Spleen (tissue), 11 donors: ENCODE measurements around the gene DDX27. TPM values are rescaled to one million over a fixed set of nuclear protein-coding genes. Genes with fewer than 3 reads are reported as not detected.

Source experiments
- DNase-seq: peaks from one replicate; pipeline ENCODE4 v3.0.0-alpha.2; 2020
- H3K27ac ChIP-seq, 8 donors: fragments of 200-600 bp; sonication (generic) in 7 of 8; 1 replicate in 4 of 8; 2 replicates in 4 of 8; pipeline versions ENCODE4 v1.5.0 to v1.8.0; 2016 to 2021; ENCODE audit warnings: inconsistent platforms in 4 of 8, mild to moderate bottlenecking in 4 of 8, moderate library complexity in 1 of 8
- H3K27me3 ChIP-seq, 7 donors: fragments of 200-600 bp; sonication (generic) in 6 of 7; replicated peaks in 1 of 7; 1 replicate in 4 of 7; 2 replicates in 3 of 7; pipeline versions ENCODE4 v1.5.0 to v1.8.0; 2016 to 2021; ENCODE audit warnings: inconsistent platforms in 3 of 7, mild to moderate bottlenecking in 1 of 7
- H3K36me3 ChIP-seq, 6 donors: fragments of 200-600 bp; sonication (generic) in 5 of 6; 1 replicate in 4 of 6; 2 replicates in 2 of 6; pipeline versions ENCODE4 v1.5.0 to v1.8.0; 2016 to 2021; ENCODE audit warnings: inconsistent platforms in 2 of 6
- H3K4me1 ChIP-seq, 6 donors: fragments of 200-600 bp; sonication (generic) in 5 of 6; 1 replicate in 3 of 6; 2 replicates in 3 of 6; pipeline versions ENCODE4 v1.5.0 to v1.8.0; 2016 to 2021; ENCODE audit warnings: inconsistent platforms in 3 of 6
- H3K4me3 ChIP-seq, 8 donors: fragments of 200-600 bp; sonication (generic) in 7 of 8; 1 replicate in 4 of 8; 2 replicates in 4 of 8; pipeline versions ENCODE4 v1.5.0 to v1.8.0; 2016 to 2021; ENCODE audit warnings: inconsistent platforms in 4 of 8, mild to moderate bottlenecking in 4 of 8, moderate library complexity in 2 of 8
- H3K9me3 ChIP-seq, 8 donors: fragments of 200-600 bp; sonication (generic) in 7 of 8; 1 replicate in 4 of 8; 2 replicates in 4 of 8; pipeline versions ENCODE4 v1.5.0 to v1.8.0; 2016 to 2021; ENCODE audit warnings: inconsistent platforms in 4 of 8
- CTCF ChIP-seq, 11 experiments: fragments of 200-600 bp in 7 of 11; fragments of 450-650 bp in 4 of 11; sonication (generic) in 4 of 11; IDR thresholded peaks in 8 of 11; conservative IDR thresholded peaks in 3 of 11; 1 replicate in 7 of 11; 2 replicates in 4 of 11; pipeline versions ENCODE4 v1.4.0 to v1.8.0; 2016 to 2021; ENCODE audit warnings: antibody characterized with exemption in 11 of 11, inconsistent platforms in 4 of 11, mild to moderate bottlenecking in 1 of 11
- POLR2A ChIP-seq, 3 donors: fragments of 450-650 bp; IDR thresholded peaks; one replicate each; pipeline ENCODE4 v1.5.1; 2017; ENCODE audit warnings: antibody characterized with exemption in 3 of 3, mild to moderate bottlenecking in 1 of 3
- POLR2AphosphoS5 ChIP-seq, 3 donors: sonication (generic); formaldehyde crosslinking; IDR thresholded peaks; one replicate each; pipeline ENCODE4 v1.5.1; 2017; ENCODE audit warnings: antibody characterized with exemption in 3 of 3
- WGBS, 5 donors: extraction: QIAGEN DNeasy Blood & Tissue Kit in 3 of 5; methylation state at CpG; one replicate each; pipeline versions ENCODE4 v1.1.5 to v1.1.7; 2013 to 2018; 5-methylcytosine and 5-hydroxymethylcytosine counted together
- intact Hi-C: fragments of 100-400 bp; cut with DNase I; formaldehyde crosslinking; loops from one replicate; pipeline ENCODE4 v1.15.0; 2023; ENCODE audit warnings: low total_unique reads
- polyA plus RNA-seq, 3 donors: library from polyadenylated mRNA; stranded (reverse); fragments of 200-250 nt; gene quantifications; one replicate each; pipeline ENCODE4 v1.2.1, GENCODE V29; 2013
- total RNA-seq, 7 donors: library from RNA; depleted of rRNA in 3 of 7; stranded (reverse); fragments of >200 nt in 3 of 7; fragmentation: NEBNext Ultra II Directional in 4 of 7; extraction: Animal tissue kit (Norgen Biotek cat#: 25700) in 4 of 7; gene quantifications; one replicate each; pipeline versions ENCODE4 v1.1.0 to v1.2.1, GENCODE V29; 2016 to 2021
- donor health status: healthy with polysubstance abuse.
- donor health status: DM: no; HTN: no; CAD: no; lungs with moderate emphysema.
- donor health status: DM: no; HTN: no; CAD: no.
- donor health status: Bipolar disorder and iron deficiency.
- donor health status: healthy.
- donor health status: DM: no; HTN: no; CAD: no.
- donor health status: DM: yes; HTN: yes; CAD: no.

The DDX27 gene
- total and polyA plus RNA-seq, 10 donors: 30.2 to 39.0 (median 36.0) TPM

DNA sequence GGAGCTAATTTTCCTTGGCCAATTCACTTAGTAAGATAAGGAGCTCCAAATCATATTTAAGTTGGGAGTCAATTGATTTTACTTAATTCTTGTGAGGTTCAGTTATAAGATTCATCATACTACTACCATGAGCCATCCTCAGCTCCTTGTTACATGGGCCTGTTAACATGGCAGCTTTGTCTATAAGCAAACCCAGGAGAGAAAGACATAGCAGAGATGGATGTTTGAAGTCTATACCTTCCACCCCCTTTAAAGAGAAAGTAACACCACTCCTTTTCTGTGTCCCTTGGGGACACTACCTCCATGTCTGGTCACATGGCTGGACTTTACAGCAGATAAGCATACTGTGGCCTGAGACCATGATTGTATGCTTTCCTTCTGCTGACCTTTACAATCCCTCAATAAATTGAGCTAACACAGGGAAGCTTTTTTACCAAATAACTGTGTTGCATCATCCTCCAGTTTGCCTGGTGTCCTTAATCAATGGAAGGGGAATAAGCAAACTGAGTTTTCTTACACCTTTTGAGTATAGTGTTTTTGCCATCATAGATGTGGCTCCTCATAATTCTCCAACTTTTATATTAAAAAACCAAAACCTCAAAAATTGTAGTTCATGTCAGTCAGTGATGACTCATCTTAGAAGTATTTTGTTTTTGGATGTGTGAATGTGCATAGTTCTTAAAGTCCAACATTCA lies 68.5 kb downstream of the DDX27 start:
- DNase-seq: no peak
- Histone ChIP-seq H3K4me3 (peak overlapping the region in 1 of 8 donors; percentile 45), H3K9me3 (peaks cover 12 to 62% (median 59%) of the 10 kb centered on the region in 8 donors), H3K4me1 (peaks cover 0 to 59% (median 21%) of the 10 kb centered on the region in 6 donors), H3K27me3 (no peaks in the 10 kb centered on the region), H3K27ac (peak overlapping the region in 7 of 8 donors; percentile 47 to 97 (median 77)), H3K36me3 (peaks cover 11 to 100% (median 94%) of the 10 kb centered on the region in 6 donors)
- TF ChIP-seq POLR2AphosphoS5 (IDR thresholded peaks at IDR 0.05) (peak in 1 of 3 donors; percentile 6), POLR2A (IDR thresholded peaks at IDR 0.05) (no peak)
- intact Hi-C loops: no loop called here

GRCh38 chr20:49288250-49288751 lies 69.1 kb downstream of the DDX27 start:
- peak overlapping the region in 5 of 8 donors; percentile 56 to 97 (median 84) for H3K27ac ChIP-seq
- peaks cover 11 to 100% (median 88%) of the 10 kb centered on the region in 6 donors for H3K36me3 ChIP-seq
- no peak for TF ChIP-seq CTCF (IDR thresholded peaks at IDR 0.05 in 8 of 11, conservative IDR thresholded peaks at IDR 0.05 in 3 of 11)
- TF ChIP-seq POLR2AphosphoS5 (IDR thresholded peaks at IDR 0.05): no peak
- no peak for TF ChIP-seq POLR2A (IDR thresholded peaks at IDR 0.05)
- peak overlapping the region in 1 of 8 donors; percentile 5 for H3K4me3 ChIP-seq
- no peak for DNase-seq
- H3K4me1 ChIP-seq: peaks cover 0 to 53% (median 15%) of the 10 kb centered on the region in 6 donors
- H3K27me3 ChIP-seq: no peaks in the 10 kb centered on the region
- H3K9me3 ChIP-seq: peaks cover 12 to 61% (median 58%) of the 10 kb centered on the region in 8 donors
- intact Hi-C loops: no loop called here
- WGBS, 5 donors: 80 to 92% (median 83%) methylated on average over 2 of the region's 2 CpGs

DNA sequence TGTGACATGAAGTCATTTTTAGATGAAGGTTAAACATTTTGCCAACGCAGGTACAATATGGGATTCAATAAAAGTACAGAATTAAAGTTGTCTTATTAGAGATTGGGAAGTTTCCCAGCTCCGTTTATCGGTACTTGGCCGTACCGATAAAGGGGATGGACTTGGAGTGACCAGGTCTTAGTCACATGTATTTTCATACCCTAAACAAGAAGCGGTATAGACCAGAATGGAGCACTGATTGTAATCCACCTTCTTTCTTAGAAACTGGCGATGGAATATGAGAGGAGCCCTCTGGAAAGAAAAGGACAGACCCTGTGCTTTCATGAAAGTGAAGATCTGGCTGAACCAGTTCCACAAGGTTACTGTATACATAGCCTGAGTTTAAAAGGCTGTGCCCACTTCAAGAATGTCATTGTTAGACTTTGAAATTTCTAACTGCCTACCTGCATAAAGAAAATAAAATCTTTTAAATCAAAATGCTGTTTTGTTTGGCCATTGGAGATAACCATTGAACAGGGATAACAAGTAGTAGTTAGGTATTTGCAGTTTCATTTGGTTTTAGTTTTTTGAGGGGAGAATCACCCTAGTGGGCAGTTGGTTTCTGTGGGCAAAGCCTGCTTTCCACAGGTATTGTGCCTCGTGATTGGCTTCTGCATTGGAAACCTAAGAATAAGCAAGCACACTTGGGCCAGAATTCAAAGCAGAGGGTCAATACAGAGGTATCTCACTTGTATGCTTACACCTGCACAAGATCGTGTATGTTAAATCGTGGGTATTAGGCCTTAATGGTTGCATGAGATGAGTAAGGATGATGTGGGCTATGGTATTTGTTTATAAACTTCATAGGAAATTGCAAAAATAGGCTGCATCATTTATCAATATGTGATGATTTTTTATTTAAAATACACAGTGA lies 69.8 kb downstream of the DDX27 start:
- 84 to 96% (median 90%) methylated on average over 10 of the region's 10 CpGs for WGBS, 5 donors
- H3K27me3 ChIP-seq: no peaks in the 10 kb centered on the region
- TF ChIP-seq POLR2AphosphoS5 (IDR thresholded peaks at IDR 0.05): peak in 1 of 3 donors; percentile 34
- no peak for TF ChIP-seq POLR2A (IDR thresholded peaks at IDR 0.05)
- intact Hi-C loops: no loop called here
- no peak for DNase-seq
- peaks cover 7 to 95% (median 81%) of the 10 kb centered on the region in 6 donors for H3K36me3 ChIP-seq
- peak overlapping the region in 3 of 8 donors; percentile 84 to 97 (median 97) for H3K27ac ChIP-seq
- H3K4me3 ChIP-seq: no peak overlapping the region
- peaks cover 0 to 46% (median 8%) of the 10 kb centered on the region in 6 donors for H3K4me1 ChIP-seq
- peaks cover 12 to 61% (median 58%) of the 10 kb centered on the region in 8 donors for H3K9me3 ChIP-seq

- no peak for DNase-seq
- Histone ChIP-seq H3K27ac (peak overlapping the region in 1 of 8 donors; percentile 10), H3K4me3 (no peak overlapping the region), H3K36me3 (peaks cover 7 to 94% (median 65%) of the 10 kb centered on the region in 6 donors), H3K27me3 (no peaks in the 10 kb centered on the region), H3K4me1 (peaks cover 0 to 29% (median 2%) of the 10 kb centered on the region in 6 donors), H3K9me3 (peaks cover 12 to 51% (median 46%) of the 10 kb centered on the region in 8 donors)
- WGBS, 5 donors: 81 to 92% (median 89%) methylated on average over 6 of the region's 6 CpGs
- intact Hi-C loops: no loop called here
- TF ChIP-seq POLR2A (IDR thresholded peaks at IDR 0.05): no peak
- no peak for TF ChIP-seq CTCF (IDR thresholded peaks at IDR 0.05 in 8 of 11, conservative IDR thresholded peaks at IDR 0.05 in 3 of 11)
- TF ChIP-seq POLR2AphosphoS5 (IDR thresholded peaks at IDR 0.05): no peak
Measured at GRCh38 chr20:49290608-49291191, 71.5 kb downstream of the DDX27 start.
